ENCODE results near the gene TMEM244. TPM values are rescaled to one million over a fixed set of nuclear protein-coding genes. Genes with fewer than 3 reads are reported as not detected.

TMEM244 gene
- total RNA-seq, 4 donors from 2014 or later: not detected

DNA sequence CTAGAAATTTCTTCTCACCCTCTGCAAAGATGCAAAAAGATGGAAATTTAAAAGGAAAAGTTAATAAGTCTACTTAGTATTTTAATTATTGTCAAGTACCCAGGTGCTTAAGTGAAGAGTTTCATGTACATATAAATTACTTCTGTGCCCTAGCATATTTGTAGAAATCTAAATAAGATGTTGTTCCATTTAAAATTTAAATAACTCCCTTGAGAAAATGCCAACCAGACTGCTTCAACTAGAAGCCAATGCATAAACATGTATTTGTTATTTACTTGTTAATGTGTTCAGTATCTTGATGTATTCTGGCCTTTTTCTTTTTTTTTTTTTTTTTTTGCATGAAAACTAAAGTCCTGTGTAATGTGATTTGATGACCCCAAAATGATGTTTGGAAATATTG, 6.3 kb upstream of the TMEM244 start:
- in situ Hi-C loops (cut with MboI; ENCODE audit: low pct_ligation_motif_present in 1 of 4, low pct_unique_long_range_greater_than_20kb in 1 of 4, low sequenced_read_pairs in 3 of 4): no loop called here
- H3K27me3 ChIP-seq: no peaks in the 10 kb centered on the region
- H3K36me3 ChIP-seq: no peaks in the 10 kb centered on the region
- no peaks in the 10 kb centered on the region for H3K9me3 ChIP-seq
- H3K27ac ChIP-seq: no peak overlapping the region
- intact Hi-C loops (cut with DNase I; ENCODE audit: low total_unique reads): no loop called here
- no peak for DNase-seq
- H3K4me1 ChIP-seq: no peaks in the 10 kb centered on the region
- TF ChIP-seq POLR2A (IDR thresholded peaks at IDR 0.05): no peak
- no peak for TF ChIP-seq EP300 (IDR thresholded peaks at IDR 0.05; ENCODE audit: low read depth)
- TF ChIP-seq CTCF (IDR thresholded peaks at IDR 0.05): no peak
- no peak for TF ChIP-seq POLR2AphosphoS5 (IDR thresholded peaks at IDR 0.05)
- no peak overlapping the region for H3K4me3 ChIP-seq

DNA sequence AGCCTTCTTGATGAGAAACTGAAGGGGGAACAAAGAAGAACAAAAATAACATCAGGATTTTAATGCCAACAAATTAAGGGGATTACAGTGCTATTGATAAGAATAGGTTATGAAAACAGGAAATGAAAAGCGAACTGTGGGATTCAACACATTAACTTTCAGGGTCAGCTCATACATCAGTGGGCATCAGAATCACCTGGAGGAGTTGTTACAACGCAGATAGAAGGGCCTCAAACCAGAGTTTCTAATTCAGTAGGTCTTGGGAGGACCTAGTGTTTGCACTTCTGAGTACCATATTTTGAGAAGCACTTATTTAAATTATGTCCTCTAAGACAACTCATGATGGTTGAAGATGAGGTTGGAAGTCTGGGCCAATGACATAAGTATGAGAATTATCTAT, 5.6 kb upstream of the TMEM244 start:
- in situ Hi-C loops (cut with MboI; ENCODE audit: low pct_ligation_motif_present in 1 of 4, low pct_unique_long_range_greater_than_20kb in 1 of 4, low sequenced_read_pairs in 3 of 4): no loop called here
- H3K9me3 ChIP-seq: no peaks in the 10 kb centered on the region
- H3K27ac ChIP-seq: no peak overlapping the region
- no peaks in the 10 kb centered on the region for H3K27me3 ChIP-seq
- DNase-seq: no peak
- H3K4me3 ChIP-seq: no peak overlapping the region
- H3K36me3 ChIP-seq: no peaks in the 10 kb centered on the region
- intact Hi-C loops (cut with DNase I; ENCODE audit: low total_unique reads): no loop called here
- H3K4me1 ChIP-seq: no peaks in the 10 kb centered on the region
- 83 to 88% methylated on average over 1 to 2 of the region's 2 CpGs for WGBS, 2 donors (ENCODE audit: low coverage in 1 of 2)
- TF ChIP-seq EP300 (IDR thresholded peaks at IDR 0.05; ENCODE audit: low read depth) (no peak), CTCF (IDR thresholded peaks at IDR 0.05) (no peak), POLR2A (IDR thresholded peaks at IDR 0.05) (no peak), POLR2AphosphoS5 (IDR thresholded peaks at IDR 0.05) (no peak)

- DNase-seq: no peak
- in situ Hi-C loops (cut with MboI; ENCODE audit: low pct_ligation_motif_present in 1 of 4, low pct_unique_long_range_greater_than_20kb in 1 of 4, low sequenced_read_pairs in 3 of 4): no loop called here
- WGBS, 2 donors (ENCODE audit: low coverage in 1 of 2): 78 to 80% methylated on average over 1 of the region's 1 CpG
- Histone ChIP-seq H3K9me3 (no peaks in the 10 kb centered on the region), H3K4me3 (no peak overlapping the region), H3K27ac (no peak overlapping the region), H3K36me3 (no peaks in the 10 kb centered on the region), H3K4me1 (no peaks in the 10 kb centered on the region), H3K27me3 (no peaks in the 10 kb centered on the region)
- intact Hi-C loops (cut with DNase I; ENCODE audit: low total_unique reads): no loop called here
- TF ChIP-seq POLR2AphosphoS5 (IDR thresholded peaks at IDR 0.05) (no peak), CTCF (IDR thresholded peaks at IDR 0.05) (no peak), EP300 (IDR thresholded peaks at IDR 0.05; ENCODE audit: low read depth) (no peak), POLR2A (IDR thresholded peaks at IDR 0.05) (no peak)
Measured at GRCh38 chr6:129866256-129866655, 5.1 kb upstream of the TMEM244 start.

DNA sequence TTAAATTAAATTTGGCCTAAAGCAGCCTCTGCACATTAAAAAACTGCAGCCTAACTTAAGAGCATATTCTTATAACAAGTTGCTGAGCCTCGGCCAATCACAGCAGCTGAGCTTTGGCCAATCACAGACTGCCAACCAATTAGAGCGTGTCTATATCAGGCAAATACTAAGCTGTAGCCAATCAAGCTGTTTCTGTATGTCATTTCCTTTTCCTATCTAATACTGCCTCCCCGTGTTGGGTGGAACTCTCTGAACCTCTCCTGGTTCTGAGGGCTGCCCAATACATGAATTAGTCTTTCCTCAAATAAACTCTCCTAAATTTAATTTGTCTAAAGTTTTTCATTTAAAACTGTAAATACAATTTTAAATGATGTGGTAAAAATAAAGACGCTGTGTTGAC, 3.9 kb upstream of the TMEM244 start:
- in situ Hi-C loops (cut with MboI; ENCODE audit: low pct_ligation_motif_present in 1 of 4, low pct_unique_long_range_greater_than_20kb in 1 of 4, low sequenced_read_pairs in 3 of 4) (no loop called here), intact Hi-C loops (cut with DNase I; ENCODE audit: low total_unique reads) (no loop called here)
- WGBS, 2 donors (ENCODE audit: low coverage in 1 of 2): 90 to 91% methylated on average over 4 of the region's 4 CpGs
- DNase-seq: no peak
- no peak for TF ChIP-seq POLR2AphosphoS5 (IDR thresholded peaks at IDR 0.05)
- Histone ChIP-seq H3K27ac (no peak overlapping the region), H3K9me3 (no peaks in the 10 kb centered on the region), H3K36me3 (no peaks in the 10 kb centered on the region), H3K4me1 (no peaks in the 10 kb centered on the region), H3K4me3 (no peak overlapping the region), H3K27me3 (no peaks in the 10 kb centered on the region)

DNA sequence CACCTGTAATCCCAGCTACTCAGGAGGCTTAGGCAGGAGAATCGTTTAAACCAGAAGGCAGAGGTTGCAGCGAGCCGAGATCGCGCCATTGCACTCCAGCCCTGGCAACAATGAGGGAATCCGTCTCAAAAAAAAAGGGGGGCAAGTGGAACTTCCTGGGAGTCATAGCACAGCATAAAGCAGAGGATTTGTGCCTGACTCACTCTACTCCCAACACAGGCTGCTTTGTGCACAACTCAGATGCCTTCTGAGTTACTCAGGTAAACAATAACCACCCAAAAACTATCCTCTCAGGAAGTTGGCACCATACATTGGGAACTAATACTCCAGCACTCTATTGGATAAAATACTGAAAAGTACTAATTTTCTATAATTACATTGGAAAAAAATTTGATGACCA, 2.5 kb upstream of the TMEM244 start:
- intact Hi-C loops (cut with DNase I; ENCODE audit: low total_unique reads): no loop called here
- Histone ChIP-seq H3K4me3 (no peak overlapping the region), H3K4me1 (peaks cover 0 to 3% (median 0%) of the 10 kb centered on the region in 4 donors), H3K9me3 (no peaks in the 10 kb centered on the region), H3K27me3 (no peaks in the 10 kb centered on the region), H3K36me3 (no peaks in the 10 kb centered on the region), H3K27ac (no peak overlapping the region)
- TF ChIP-seq CTCF (IDR thresholded peaks at IDR 0.05): no peak
- TF ChIP-seq POLR2AphosphoS5 (IDR thresholded peaks at IDR 0.05): no peak
- TF ChIP-seq EP300 (IDR thresholded peaks at IDR 0.05; ENCODE audit: low read depth): no peak
- TF ChIP-seq POLR2A (IDR thresholded peaks at IDR 0.05): no peak
- WGBS, 2 donors (ENCODE audit: low coverage in 1 of 2): 97% methylated on average over 6 of the region's 6 CpGs; no CpG with 5 or more reads in 1 of the 2 donors
- DNase-seq: no peak
- in situ Hi-C loops (cut with MboI; ENCODE audit: low pct_ligation_motif_present in 1 of 4, low pct_unique_long_range_greater_than_20kb in 1 of 4, low sequenced_read_pairs in 3 of 4): no loop called here
